OCI-LY3 (cell line): ENCODE results near the gene DCDC2.

ENCODE experiments used
- EZH2phosphoT487 ChIP-seq: fragments of 200-600 bp; shearing (Covaris generic); IDR thresholded peaks from 2 replicates; pipeline ENCODE4 v1.6.1; 2018; ENCODE audit warnings: antibody characterized with exemption, mixed run types, low read depth
- TF ChIP-seq, protein P1 (sequence below): fragments of 200-600, 300-600 bp; sonication (generic); IDR thresholded peaks from 2 replicates; pipeline ENCODE4 v1.5.1; 2014; ENCODE audit warnings: antibody characterized with exemption, low read length, low read depth

- TF ChIP-seq, protein P1, sequence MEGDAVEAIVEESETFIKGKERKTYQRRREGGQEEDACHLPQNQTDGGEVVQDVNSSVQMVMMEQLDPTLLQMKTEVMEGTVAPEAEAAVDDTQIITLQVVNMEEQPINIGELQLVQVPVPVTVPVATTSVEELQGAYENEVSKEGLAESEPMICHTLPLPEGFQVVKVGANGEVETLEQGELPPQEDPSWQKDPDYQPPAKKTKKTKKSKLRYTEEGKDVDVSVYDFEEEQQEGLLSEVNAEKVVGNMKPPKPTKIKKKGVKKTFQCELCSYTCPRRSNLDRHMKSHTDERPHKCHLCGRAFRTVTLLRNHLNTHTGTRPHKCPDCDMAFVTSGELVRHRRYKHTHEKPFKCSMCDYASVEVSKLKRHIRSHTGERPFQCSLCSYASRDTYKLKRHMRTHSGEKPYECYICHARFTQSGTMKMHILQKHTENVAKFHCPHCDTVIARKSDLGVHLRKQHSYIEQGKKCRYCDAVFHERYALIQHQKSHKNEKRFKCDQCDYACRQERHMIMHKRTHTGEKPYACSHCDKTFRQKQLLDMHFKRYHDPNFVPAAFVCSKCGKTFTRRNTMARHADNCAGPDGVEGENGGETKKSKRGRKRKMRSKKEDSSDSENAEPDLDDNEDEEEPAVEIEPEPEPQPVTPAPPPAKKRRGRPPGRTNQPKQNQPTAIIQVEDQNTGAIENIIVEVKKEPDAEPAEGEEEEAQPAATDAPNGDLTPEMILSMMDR: no peak
- TF ChIP-seq EZH2phosphoT487: no peak
Observed at GRCh38 chr6:24183584-24183983, 174.3 kb downstream of the DCDC2 start.
